ENCODE measurements around the gene KCTD20.

The KCTD20 gene

GRCh38 chr6:36536873-36537547, 94.2 kb downstream of the KCTD20 start:
- no peak for DNase-seq (ENCODE audit: low read depth)

GRCh38 chr6:36539814-36540568, 97.2 kb downstream of the KCTD20 start:
- DNase-seq (ENCODE audit: low read depth): no peak
